HG03469 (cell line): ENCODE results near the gene DDX24.

Experiments used
- ATAC-seq: cut with Tn5 transposase; IDR thresholded peaks from one replicate; pipeline ENCODE4 v1.9.1; 2021; ENCODE audit warnings: mild to moderate bottlenecking, moderate library complexity, moderate number of reproducible peaks; ENCODE audit not compliant: unreplicated experiment

Gene DDX24

GRCh38 chr14:94034886-94035285, 46.1 kb downstream of the DDX24 start:
- ATAC-seq, result no peak

GRCh38 chr14:94031883-94032279, 49.1 kb downstream of the DDX24 start:
- no peak for ATAC-seq

GRCh38 chr14:94031161-94031882, 49.7 kb downstream of the DDX24 start:
- no peak for ATAC-seq

GRCh38 chr14:94030571-94030970, 50.4 kb downstream of the DDX24 start:
- no peak for ATAC-seq

- no peak for ATAC-seq
Observed at GRCh38 chr14:94029671-94030203, 51.3 kb downstream of the DDX24 start.

- ATAC-seq, result no peak
Observed at GRCh38 chr14:94029265-94029664, 51.7 kb downstream of the DDX24 start.

- ATAC-seq, result no peak
Observed at GRCh38 chr14:94028450-94028826, 52.6 kb downstream of the DDX24 start.

- ATAC-seq, result no peak
Observed at GRCh38 chr14:94027566-94028449, 53.2 kb downstream of the DDX24 start.

- ATAC-seq, result no peak
Observed at GRCh38 chr14:94026889-94027469, 54.0 kb downstream of the DDX24 start.

- peak; percentile 97 for ATAC-seq
Observed at GRCh38 chr14:94026173-94026888, 54.7 kb downstream of the DDX24 start, which contains the start of gene OTUB2. Gene OTUB2, plus strand, starts transcription at chr14:94026340. Its CDS starts 198 bp downstream, at chr14:94026538.

GRCh38 chr14:94025720-94026119, 55.3 kb downstream of the DDX24 start:
- ATAC-seq, result no peak

- ATAC-seq, result no peak
Observed at GRCh38 chr14:94024549-94024948, 56.5 kb downstream of the DDX24 start.

- no peak for ATAC-seq
Observed at GRCh38 chr14:94022532-94023411, 58.2 kb downstream of the DDX24 start.

- ATAC-seq, result no peak
Observed at GRCh38 chr14:94021416-94022157, 59.4 kb downstream of the DDX24 start.

- no peak for ATAC-seq
Observed at GRCh38 chr14:94021001-94021400, 60.0 kb downstream of the DDX24 start.

- ATAC-seq, result no peak
Observed at GRCh38 chr14:94020267-94020666, 60.7 kb downstream of the DDX24 start.

- ATAC-seq, result no peak
Observed at GRCh38 chr14:94019329-94019728, 61.7 kb downstream of the DDX24 start.

GRCh38 chr14:94018308-94018707, 62.7 kb downstream of the DDX24 start:
- ATAC-seq, result no peak

- no peak for ATAC-seq
Observed at GRCh38 chr14:94016446-94016976, 64.5 kb downstream of the DDX24 start.
